H1 (cell line): Measurements from ENCODE around the gene XRRA1. TPM values are rescaled to one million over a fixed set of nuclear protein-coding genes. Genes with fewer than 3 reads are reported as not detected.

Experiments used
- CTCF ChIA-PET: fragments of 300-600 bp; sonication (Branson Sonifier 250); formaldehyde crosslinking; loops from one replicate; lab custom pipeline; 2021; ENCODE audit not compliant: partially characterized antibody; lab: Charles Lee
- POLR2A ChIA-PET: fragments of 300-600 bp; sonication (Branson Sonifier 250); formaldehyde crosslinking; loops from one replicate; lab custom pipeline; 2021; ENCODE audit warnings: inconsistent platforms; ENCODE audit not compliant: partially characterized antibody; lab: Charles Lee
- DNase-seq, 2 experiments: peaks; one replicate each; pipeline versions ENCODE4 v3.0.0 to v3.0.0-alpha.2; 2010 to 2022; ENCODE audit warnings: low spot score in 2 of 2, low read depth in 1 of 2, mixed read lengths in 1 of 2
- FAIRE-seq: peaks from 2 replicates; lab custom pipeline; 2011; peaks lifted over from hg19 to GRCh38; lab: Jason Lieb, UNC
- H2AFZ ChIP-seq: 2 replicates; pipeline ENCODE4 v1.8.1; 2012; ENCODE audit warnings: low read length, inconsistent platforms
- H2AK5ac ChIP-seq: 2 replicates; pipeline ENCODE4 v1.6.1; 2013; ENCODE audit warnings: low read depth, low read length
- H2BK120ac ChIP-seq: replicated peaks from 2 replicates; pipeline ENCODE3; 2013; ENCODE audit warnings: low read depth, low read length, inconsistent platforms
- H2BK12ac ChIP-seq: 2 replicates; pipeline ENCODE4 v1.6.1; 2013; ENCODE audit warnings: low read depth, low read length
- H2BK15ac ChIP-seq: 2 replicates; pipeline ENCODE4 v1.6.1; 2013; ENCODE audit warnings: low read length
- H2BK20ac ChIP-seq: 2 replicates; pipeline ENCODE4 v1.6.1; 2013; ENCODE audit warnings: low read length
- H2BK5ac ChIP-seq: 2 replicates; pipeline ENCODE4 v1.6.1; 2013; ENCODE audit warnings: low read depth, low read length
- H3K14ac ChIP-seq: 2 replicates; pipeline ENCODE4 v1.6.1; 2013; ENCODE audit warnings: inconsistent platforms; ENCODE audit not compliant: insufficient read length
- H3K18ac ChIP-seq: 2 replicates; pipeline ENCODE4 v1.6.1; 2013; ENCODE audit warnings: low read length; ENCODE audit errors: extremely low read depth
- H3K23ac ChIP-seq: 2 replicates; pipeline ENCODE4 v1.6.1; 2013; ENCODE audit warnings: inconsistent platforms; ENCODE audit not compliant: insufficient read length
- H3K23me2 ChIP-seq: 2 replicates; pipeline ENCODE4 v1.6.1; 2013; ENCODE audit warnings: low read depth, low read length
- H3K27ac ChIP-seq: 2 replicates; pipeline ENCODE4 v1.6.1; 2011; ENCODE audit warnings: low read depth, low read length, inconsistent platforms
- H3K27me3 ChIP-seq, 4 experiments: replicated peaks in 1 of 4; 1 replicate in 1 of 4; 2 replicates in 3 of 4; pipeline versions ENCODE4 v1.6.1 to v1.8.1; 2011 to 2013; ENCODE audit warnings: low read length in 3 of 4, mild to moderate bottlenecking in 3 of 4, inconsistent platforms in 2 of 4, mixed read lengths in 2 of 4, moderate library complexity in 1 of 4; ENCODE audit not compliant: control insufficient read depth in 3 of 4, insufficient read depth in 3 of 4; ENCODE audit errors: extremely low read depth in 1 of 4
- H3K36me3 ChIP-seq, 4 experiments: 2 replicates each; pipeline versions ENCODE4 v1.6.1 to v1.8.1; 2011 to 2013; ENCODE audit warnings: mild to moderate bottlenecking in 4 of 4, low read length in 3 of 4, moderate library complexity in 2 of 4, control low read depth in 1 of 4, inconsistent platforms in 1 of 4; ENCODE audit not compliant: insufficient read depth in 4 of 4, control insufficient read depth in 2 of 4
- H3K4ac ChIP-seq: replicated peaks from 2 replicates; pipeline ENCODE3; 2013; ENCODE audit warnings: low read length, low read depth, mixed read lengths, inconsistent platforms; ENCODE audit not compliant: insufficient read length
- H3K4me1 ChIP-seq, 4 experiments: replicated peaks in 1 of 4; 1 replicate in 1 of 4; 2 replicates in 3 of 4; pipeline versions ENCODE4 v1.6.1 to v1.8.1; 2011 to 2013; ENCODE audit warnings: low read length in 3 of 4, inconsistent platforms in 2 of 4, mixed read lengths in 1 of 4; ENCODE audit not compliant: insufficient read depth in 4 of 4, control insufficient read depth in 3 of 4
- H3K4me2 ChIP-seq, 2 experiments: 2 replicates each; pipeline versions ENCODE4 v1.6.1 to v1.8.1; 2011 to 2013; ENCODE audit warnings: low read depth in 2 of 2, low read length in 2 of 2, control low read depth in 1 of 2, inconsistent platforms in 1 of 2, mild to moderate bottlenecking in 1 of 2; ENCODE audit not compliant: insufficient read depth in 1 of 2
- H3K4me3 ChIP-seq, 4 experiments: fragments of 200-600, 300-600 bp in 1 of 4; sonication (generic), shearing (Covaris generic), sonication (Bioruptor Twin) in 1 of 4; 2 replicates each; pipeline versions ENCODE4 v1.5.1 to v1.8.1; 2011 to 2016; ENCODE audit warnings: low read length in 4 of 4, low read depth in 3 of 4, control low read depth in 2 of 4, inconsistent platforms in 2 of 4, mild to moderate bottlenecking in 2 of 4, mixed read lengths in 1 of 4, moderate library complexity in 1 of 4; ENCODE audit not compliant: insufficient read depth in 2 of 4; ENCODE audit errors: extremely low read depth in 1 of 4
- H3K56ac ChIP-seq: replicated peaks from 2 replicates; pipeline ENCODE3; 2013; ENCODE audit warnings: low read depth, mild to moderate bottlenecking, mixed read lengths, low read length, inconsistent platforms; ENCODE audit not compliant: insufficient read length
- H3K79me1 ChIP-seq: 2 replicates; pipeline ENCODE4 v1.6.1; 2013; ENCODE audit warnings: low read depth, low read length, control low read depth
- H3K79me2 ChIP-seq, 2 experiments: 2 replicates each; pipeline versions ENCODE4 v1.6.1 to v1.8.1; 2012 to 2013; ENCODE audit warnings: low read length in 2 of 2, mild to moderate bottlenecking in 2 of 2, inconsistent platforms in 1 of 2; ENCODE audit not compliant: insufficient read depth in 2 of 2, control insufficient read depth in 1 of 2
- H3K9ac ChIP-seq, 4 experiments: replicated peaks in 1 of 4; 1 replicate in 1 of 4; 2 replicates in 3 of 4; pipeline versions ENCODE4 v1.6.1 to v1.8.1; 2011 to 2013; ENCODE audit warnings: low read depth in 3 of 4, low read length in 3 of 4, control low read depth in 2 of 4, mild to moderate bottlenecking in 2 of 4, moderate library complexity in 2 of 4, inconsistent platforms in 1 of 4; ENCODE audit errors: extremely low read depth in 1 of 4
- H3K9me3 ChIP-seq, 2 experiments: 2 replicates each; pipeline versions ENCODE4 v1.6.1 to v1.8.1; 2012 to 2013; ENCODE audit warnings: mild to moderate bottlenecking in 2 of 2, moderate library complexity in 2 of 2, control low read depth in 1 of 2, inconsistent platforms in 1 of 2, low read depth in 1 of 2, low read length in 1 of 2, mixed read lengths in 1 of 2; ENCODE audit not compliant: insufficient read depth in 2 of 2
- H4K20me1 ChIP-seq, 2 experiments: replicated peaks in 1 of 2; 2 replicates each; pipeline versions ENCODE3 to v1.8.1; 2011 to 2013; ENCODE audit warnings: inconsistent platforms in 2 of 2, low read length in 2 of 2, mild to moderate bottlenecking in 1 of 2; ENCODE audit not compliant: insufficient read depth in 2 of 2, control insufficient read depth in 1 of 2
- H4K5ac ChIP-seq: 2 replicates; pipeline ENCODE4 v1.6.1; 2013; ENCODE audit warnings: low read length, low read depth, mixed read lengths, inconsistent platforms; ENCODE audit not compliant: insufficient read length
- H4K8ac ChIP-seq: 2 replicates; pipeline ENCODE4 v1.8.0; 2013; ENCODE audit warnings: mild to moderate bottlenecking, moderate library complexity, low read length, inconsistent platforms; ENCODE audit not compliant: insufficient read depth; ENCODE audit errors: extremely low read depth
- H4K91ac ChIP-seq: replicated peaks from 2 replicates; pipeline ENCODE3; 2013; ENCODE audit warnings: low read length, mixed read lengths, inconsistent platforms; ENCODE audit not compliant: insufficient read length
- BACH1 ChIP-seq: IDR thresholded peaks from 2 replicates; pipeline ENCODE4 v1.6.1; 2012; ENCODE audit warnings: low read length, improper control_type of control experiment
- CBX8 ChIP-seq: fragments of 300-800, 300-1000 bp; sonication (generic); IDR thresholded peaks from 2 replicates; pipeline ENCODE4 v1.7.1; 2016; ENCODE audit warnings: low read depth, low read length, borderline replicate concordance
- EGR1 ChIP-seq: IDR thresholded peaks from 2 replicates; pipeline ENCODE4 v1.6.1; 2011; ENCODE audit warnings: low read depth, low read length, borderline replicate concordance
- JUN ChIP-seq: IDR thresholded peaks from 2 replicates; pipeline ENCODE4 v1.6.1; 2011; ENCODE audit warnings: low read depth, mild to moderate bottlenecking, improper control_type of control experiment, low read length
- KDM1A ChIP-seq: fragments of 200-600, 300-600 bp; sonication (generic); IDR thresholded peaks from 2 replicates; pipeline ENCODE4 v1.7.1; 2016; ENCODE audit warnings: mild to moderate bottlenecking, low read length, borderline replicate concordance
- WGBS, 2 experiments: shearing (Covaris generic) in 1 of 2; methylation state at CpG; one replicate each; pipeline versions ENCODE4 v1.1.6 to v1.1.7; 2013 to 2015; ENCODE audit warnings: low lambda C conversion rate in 2 of 2, mixed read lengths in 2 of 2, inconsistent platforms in 1 of 2, low coverage in 1 of 2, missing lambda C conversion rate in 1 of 2; ENCODE audit not compliant: insufficient replicate concordance in 2 of 2, insufficient coverage in 1 of 2, insufficient read length in 1 of 2; ENCODE audit errors: extremely low coverage in 1 of 2, missing lambda C conversion rate in 1 of 2; 5-methylcytosine and 5-hydroxymethylcytosine counted together
- polyA plus RNA-seq, 7 experiments: library from polyadenylated mRNA; depleted of rRNA in 3 of 7; stranded (reverse) in 5 of 7; unstranded in 2 of 7; fragments of >200 nt in 5 of 7; fragments of 200-250 nt in 2 of 7; gene quantifications; 1 replicate in 5 of 7; 2 replicates in 1 of 7; 4 replicates in 1 of 7; pipeline versions ENCODE4 v1.2.1 to v1.2.3, GENCODE V29; 2011 to 2013; ENCODE audit warnings: missing spikeins in 2 of 7, mixed read lengths in 2 of 7
- total RNA-seq: library from RNA; stranded (reverse); fragmentation: NEBNext Ultra II Directional; extraction: Animal tissue kit (Norgen Biotek cat#: 25700); gene quantifications from 2 replicates; pipeline ENCODE4 v1.2.1, GENCODE V29; 2021
- TF ChIP-seq, protein P1 (sequence below), 3 experiments: IDR thresholded peaks; 1 replicate in 2 of 3; 2 replicates in 1 of 3; pipeline versions ENCODE4 v1.5.1 to v1.6.1; 2011; ENCODE audit warnings: low read length in 3 of 3, mild to moderate bottlenecking in 3 of 3, inconsistent platforms in 2 of 3, low read depth in 1 of 3, moderate library complexity in 1 of 3; ENCODE audit not compliant: insufficient read depth in 1 of 3; ENCODE audit errors: control extremely low read depth in 1 of 3

Gene XRRA1
- total and polyA plus RNA-seq, 2 of the 8 experiments (the other 6 are each of a cell fraction or from before 2014, with no cell fraction given) = 2.1 to 7.1 TPM

DNA sequence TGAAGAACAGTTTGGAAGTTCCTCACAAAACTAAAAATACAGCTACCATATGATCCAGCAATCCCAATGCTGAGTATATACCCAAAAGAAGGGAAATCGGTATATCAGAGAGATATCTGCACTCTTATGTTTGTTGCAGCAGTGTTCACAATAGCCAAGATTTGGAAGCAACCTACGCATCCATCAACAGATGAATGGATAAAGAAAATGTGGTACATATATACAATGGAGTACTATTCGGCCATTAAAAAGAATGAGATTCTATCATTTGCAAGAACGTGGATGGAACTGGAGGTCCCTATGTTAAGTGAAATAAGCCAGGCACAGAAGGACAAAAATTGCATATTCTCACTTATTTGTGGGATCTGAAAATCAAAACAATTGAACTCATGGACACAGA lies 46.5 kb downstream of the XRRA1 start:
- Histone ChIP-seq H3K4me3 (no peak overlapping the region), H2BK15ac (no peak overlapping the region), H2BK20ac (no peak overlapping the region), H4K8ac (no peak overlapping the region), H3K23ac (no peak overlapping the region), H3K56ac (no peak overlapping the region), H3K79me1 (no peaks in the 10 kb centered on the region), H3K4me2 (no peak overlapping the region), H4K5ac (no peak overlapping the region), H3K79me2 (no peaks in the 10 kb centered on the region), H2BK5ac (no peak overlapping the region), H4K20me1 (no peaks in the 10 kb centered on the region), H3K23me2 (no peaks in the 10 kb centered on the region), H3K4ac (no peak overlapping the region), H2BK120ac (no peak overlapping the region), H2BK12ac (no peak overlapping the region), H3K9me3 (peaks cover 5 to 11% of the 10 kb centered on the region in 2 experiments; a peak in 3 of 4 replicates), H3K18ac (no peak overlapping the region)
- ChIA-PET CTCF (no interaction called here), POLR2A (no interaction called here)
- no peak for DNase-seq
- TF ChIP-seq, protein P1, sequence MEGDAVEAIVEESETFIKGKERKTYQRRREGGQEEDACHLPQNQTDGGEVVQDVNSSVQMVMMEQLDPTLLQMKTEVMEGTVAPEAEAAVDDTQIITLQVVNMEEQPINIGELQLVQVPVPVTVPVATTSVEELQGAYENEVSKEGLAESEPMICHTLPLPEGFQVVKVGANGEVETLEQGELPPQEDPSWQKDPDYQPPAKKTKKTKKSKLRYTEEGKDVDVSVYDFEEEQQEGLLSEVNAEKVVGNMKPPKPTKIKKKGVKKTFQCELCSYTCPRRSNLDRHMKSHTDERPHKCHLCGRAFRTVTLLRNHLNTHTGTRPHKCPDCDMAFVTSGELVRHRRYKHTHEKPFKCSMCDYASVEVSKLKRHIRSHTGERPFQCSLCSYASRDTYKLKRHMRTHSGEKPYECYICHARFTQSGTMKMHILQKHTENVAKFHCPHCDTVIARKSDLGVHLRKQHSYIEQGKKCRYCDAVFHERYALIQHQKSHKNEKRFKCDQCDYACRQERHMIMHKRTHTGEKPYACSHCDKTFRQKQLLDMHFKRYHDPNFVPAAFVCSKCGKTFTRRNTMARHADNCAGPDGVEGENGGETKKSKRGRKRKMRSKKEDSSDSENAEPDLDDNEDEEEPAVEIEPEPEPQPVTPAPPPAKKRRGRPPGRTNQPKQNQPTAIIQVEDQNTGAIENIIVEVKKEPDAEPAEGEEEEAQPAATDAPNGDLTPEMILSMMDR (IDR thresholded peaks at IDR 0.05; ENCODE audit: control extremely low read depth in 1 of 3, insufficient read depth in 1 of 3, low read depth in 1 of 3, low read length in 3 of 3) = no peak
- TF ChIP-seq KDM1A (no peak), JUN (no peak), EGR1 (no peak), BACH1 (no peak), CBX8 (no peak)
- TF ChIP-seq, all 59 proteins: peak for 0
- FAIRE-seq = no peak
- WGBS, 2 experiments = 87% methylated on average over 4 of the region's 4 CpGs; no CpG with 5 or more reads in 1 of the 2 experiments
- no peak overlapping the region for H4K91ac ChIP-seq
- H3K27ac ChIP-seq = no peak overlapping the region
- H3K14ac ChIP-seq = no peak overlapping the region
- no peak overlapping the region for H2AK5ac ChIP-seq
- no peaks in the 10 kb centered on the region; a peak in 1 of 8 replicates for H3K36me3 ChIP-seq
- no peak overlapping the region for H2AFZ ChIP-seq
- H3K9ac ChIP-seq = no peak overlapping the region
- no peaks in the 10 kb centered on the region for H3K27me3 ChIP-seq
- H3K4me1 ChIP-seq = no peaks in the 10 kb centered on the region
